Adipocyte (in vitro differentiated cells): ENCODE data around the gene RIPOR3.
"Not testable (repeated sequence)": the region's sequence is repeated elsewhere in the genome, so short reads cannot be mapped to it uniquely, and the experiment has no call there.

ENCODE experiments used
- DNase-seq: peaks from one replicate; pipeline ENCODE4 v3.0.0-alpha.2; 2015; ENCODE audit warnings: low read depth
- H3K27me3 ChIP-seq: replicated peaks from 2 replicates; pipeline ENCODE4 v1.7.0; 2013; ENCODE audit warnings: mild to moderate bottlenecking, low read length, moderate library complexity; ENCODE audit not compliant: control insufficient read depth, insufficient read depth
- H3K36me3 ChIP-seq: 2 replicates; pipeline ENCODE4 v1.7.0; 2013; ENCODE audit warnings: low read length, mild to moderate bottlenecking, moderate library complexity; ENCODE audit not compliant: control insufficient read depth, insufficient read depth, severe bottlenecking
- H3K4me1 ChIP-seq: 2 replicates; pipeline ENCODE4 v1.7.0; 2013; ENCODE audit warnings: mild to moderate bottlenecking, low read length, moderate library complexity; ENCODE audit not compliant: control insufficient read depth, insufficient read depth
- H3K4me3 ChIP-seq: 2 replicates; pipeline ENCODE4 v1.7.0; 2013; ENCODE audit warnings: mild to moderate bottlenecking, low read length, moderate library complexity
- H3K9ac ChIP-seq: 2 replicates; pipeline ENCODE4 v1.7.0; 2013; ENCODE audit warnings: mild to moderate bottlenecking, low read length, moderate library complexity
- H3K9me3 ChIP-seq: 2 replicates; pipeline ENCODE4 v1.7.0; 2013; ENCODE audit warnings: mild to moderate bottlenecking, low read length, moderate library complexity; ENCODE audit not compliant: control insufficient read depth

RIPOR3 gene

DNA sequence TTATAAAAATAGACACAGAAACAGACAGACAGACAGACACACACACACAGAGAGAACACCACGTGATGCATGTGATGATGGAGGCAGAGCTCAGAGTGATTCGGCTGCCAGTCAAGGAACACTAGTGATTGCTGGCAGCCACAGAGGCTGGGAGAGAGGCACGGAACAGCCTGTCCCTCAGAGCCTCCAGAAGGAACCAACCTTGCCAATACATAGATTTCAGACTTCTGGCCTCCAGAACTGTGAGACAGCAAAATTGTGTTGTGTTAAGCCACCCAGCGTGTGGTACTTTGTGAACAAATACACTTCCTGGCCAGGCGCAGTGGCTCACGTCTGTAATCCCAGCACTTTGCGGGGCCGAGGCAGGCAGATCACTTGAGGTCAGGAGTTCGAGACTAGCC is 30.5 kb upstream of the RIPOR3 start:
- Histone ChIP-seq H3K4me3 (no peak overlapping the region), H3K4me1 (peaks cover 51% of the 10 kb centered on the region), H3K9ac (peak overlapping the region; percentile 64), H3K9me3 (no peaks in the 10 kb centered on the region), H3K27me3 (no peaks in the 10 kb centered on the region), H3K36me3 (no peaks in the 10 kb centered on the region)
- DNase-seq: no peak

DNA sequence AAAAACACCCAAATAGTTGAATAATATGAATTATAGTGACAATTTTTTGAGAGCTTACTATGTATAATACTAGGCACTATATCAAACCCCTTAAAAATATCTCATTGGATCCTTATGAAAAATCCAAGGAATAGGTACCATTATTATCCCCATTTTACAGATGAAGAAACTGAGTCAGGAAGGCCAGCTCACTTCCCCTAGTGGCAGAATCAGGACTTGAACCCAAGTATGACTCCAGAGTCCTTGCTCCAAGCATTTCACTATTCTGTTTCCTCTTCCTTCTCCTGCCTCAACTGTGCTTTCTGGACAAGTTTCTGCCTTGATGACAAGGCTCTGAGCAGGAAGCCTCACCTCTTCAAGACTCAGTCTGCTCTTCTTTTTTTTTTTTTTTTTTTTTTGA is 29.2 kb upstream of the RIPOR3 start:
- H3K27me3 ChIP-seq: no peaks in the 10 kb centered on the region
- no peak for DNase-seq

DNA sequence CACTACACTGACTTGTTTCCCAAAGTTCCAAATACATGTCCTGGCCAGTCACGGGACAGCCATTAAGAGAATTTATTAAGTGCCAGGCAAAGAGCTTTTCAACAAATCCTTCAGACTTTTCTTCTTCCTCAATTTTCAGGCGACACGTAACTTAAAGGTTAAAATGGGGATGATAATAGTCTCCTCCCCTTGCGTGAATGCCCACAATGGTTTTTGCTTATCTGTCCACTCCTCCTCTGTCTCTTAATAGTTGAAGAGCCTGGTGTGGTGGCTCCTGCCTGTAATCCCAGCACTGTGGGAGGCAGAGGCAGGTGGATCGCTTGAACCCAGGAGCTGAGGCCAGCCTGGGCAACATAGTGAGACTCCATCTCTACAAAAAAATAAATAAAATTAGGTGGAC is 28.7 kb upstream of the RIPOR3 start:
- DNase-seq: no peak
- Histone ChIP-seq H3K4me1 (peaks cover 37% of the 10 kb centered on the region), H3K4me3 (no peak overlapping the region), H3K27me3 (no peaks in the 10 kb centered on the region), H3K9ac (no peak overlapping the region), H3K36me3 (no peaks in the 10 kb centered on the region), H3K9me3 (no peaks in the 10 kb centered on the region)

More for the DNA sequence above, 29.2 kb upstream of the RIPOR3 start:
- H3K36me3 ChIP-seq: no peaks in the 10 kb centered on the region
- H3K9me3 ChIP-seq: no peaks in the 10 kb centered on the region
- H3K4me1 ChIP-seq: peaks cover 43% of the 10 kb centered on the region
- no peak overlapping the region for H3K9ac ChIP-seq
- no peak overlapping the region for H3K4me3 ChIP-seq

GRCh38 chr20:50719328-50719727 is 28.0 kb upstream of the RIPOR3 start:
- no peaks in the 10 kb centered on the region for H3K27me3 ChIP-seq
- no peak for DNase-seq
- H3K4me1 ChIP-seq: peaks cover 30% of the 10 kb centered on the region
- H3K9me3 ChIP-seq: no peaks in the 10 kb centered on the region
- H3K4me3 ChIP-seq: no peak overlapping the region
- H3K9ac ChIP-seq: no peak overlapping the region
- H3K36me3 ChIP-seq: no peaks in the 10 kb centered on the region

- no peaks in the 10 kb centered on the region for H3K36me3 ChIP-seq
- peak; percentile 49 for DNase-seq
- H3K9ac ChIP-seq: no peak overlapping the region
- no peaks in the 10 kb centered on the region for H3K9me3 ChIP-seq
- H3K4me3 ChIP-seq: no peak overlapping the region
- peaks cover 34% of the 10 kb centered on the region for H3K4me1 ChIP-seq
- H3K27me3 ChIP-seq: no peaks in the 10 kb centered on the region
Measured at GRCh38 chr20:50717974-50718761, 26.8 kb upstream of the RIPOR3 start.

DNA sequence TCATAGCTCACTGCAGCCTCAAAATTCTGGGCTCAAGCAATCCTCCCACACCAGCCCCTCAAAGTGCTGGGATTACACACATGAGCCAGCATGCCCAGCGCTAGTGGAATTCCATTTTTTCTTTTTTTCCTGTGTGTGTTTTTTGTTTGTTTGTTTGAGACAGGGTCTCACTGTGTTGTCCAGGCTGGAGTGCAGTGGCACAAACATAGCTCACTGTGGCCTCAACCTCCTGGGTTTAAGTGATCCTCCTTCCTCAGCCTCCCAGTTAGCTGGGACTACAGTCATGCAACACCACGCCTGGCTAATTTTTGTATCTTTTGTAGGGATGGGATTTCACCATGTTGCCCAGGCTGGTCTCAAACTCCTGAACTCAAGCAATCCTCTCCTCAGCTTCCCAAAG is 26.0 kb upstream of the RIPOR3 start:
- Histone ChIP-seq H3K9ac (no peak overlapping the region), H3K9me3 (no peaks in the 10 kb centered on the region), H3K36me3 (no peaks in the 10 kb centered on the region), H3K4me1 (peaks cover 29% of the 10 kb centered on the region), H3K4me3 (no peak overlapping the region), H3K27me3 (no peaks in the 10 kb centered on the region)
- DNase-seq: no peak

GRCh38 chr20:50716518-50716917 is 25.2 kb upstream of the RIPOR3 start:
- H3K36me3 ChIP-seq: no peaks in the 10 kb centered on the region
- H3K9me3 ChIP-seq: no peaks in the 10 kb centered on the region
- no peak overlapping the region for H3K9ac ChIP-seq
- no peak for DNase-seq
- no peak overlapping the region for H3K4me3 ChIP-seq
- no peaks in the 10 kb centered on the region for H3K27me3 ChIP-seq
- H3K4me1 ChIP-seq: peaks cover 24% of the 10 kb centered on the region

DNA sequence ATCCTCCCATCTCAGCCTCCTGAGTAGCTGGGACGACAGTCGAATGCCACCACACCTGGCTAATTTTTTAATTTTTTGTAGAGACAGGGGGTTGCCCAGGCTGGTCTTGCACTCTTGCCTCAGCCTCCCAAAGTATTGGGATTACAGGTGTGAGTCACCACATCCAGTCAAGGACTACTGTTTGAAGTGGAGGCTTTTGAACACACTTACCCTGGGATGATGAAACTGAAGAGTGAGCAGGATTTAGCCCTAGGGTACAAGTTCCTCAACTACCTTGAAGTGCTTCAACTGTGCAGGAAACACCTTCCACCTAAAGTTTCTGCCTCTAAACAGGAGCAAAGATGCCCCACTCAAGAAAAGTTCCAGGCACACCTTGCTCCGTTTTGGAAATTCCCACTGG is 24.4 kb upstream of the RIPOR3 start:
- no peak for DNase-seq
- H3K9me3 ChIP-seq: no peaks in the 10 kb centered on the region
- H3K4me1 ChIP-seq: peaks cover 25% of the 10 kb centered on the region
- H3K9ac ChIP-seq: no peak overlapping the region
- no peaks in the 10 kb centered on the region for H3K27me3 ChIP-seq
- H3K36me3 ChIP-seq: no peaks in the 10 kb centered on the region
- no peak overlapping the region for H3K4me3 ChIP-seq

DNA sequence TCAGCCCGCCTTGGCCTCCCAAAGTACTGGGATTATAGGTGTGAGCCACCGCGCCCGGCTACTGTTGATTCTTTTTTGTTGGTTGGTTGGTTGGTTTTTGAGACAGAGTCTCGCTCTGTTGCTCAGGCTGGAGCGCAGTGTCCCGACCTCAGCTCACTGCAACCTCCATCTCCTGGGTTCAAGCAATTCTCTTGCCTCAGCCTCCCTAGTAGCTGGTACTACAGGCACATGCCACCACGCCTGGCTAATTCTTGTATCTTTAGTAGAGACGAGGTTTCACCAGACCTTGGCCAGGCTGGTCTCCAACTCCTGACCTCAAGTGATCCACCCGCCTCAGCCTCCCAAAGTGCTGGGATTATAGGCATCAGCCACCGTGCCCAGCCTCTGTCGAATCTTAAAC is 23.1 kb upstream of the RIPOR3 start:
- H3K36me3 ChIP-seq, DNase-seq, H3K27me3 ChIP-seq, H3K4me3 ChIP-seq, H3K9ac ChIP-seq, H3K9me3 ChIP-seq: not testable (repeated sequence)
- peaks cover 31% of the 10 kb centered on the region for H3K4me1 ChIP-seq

DNA sequence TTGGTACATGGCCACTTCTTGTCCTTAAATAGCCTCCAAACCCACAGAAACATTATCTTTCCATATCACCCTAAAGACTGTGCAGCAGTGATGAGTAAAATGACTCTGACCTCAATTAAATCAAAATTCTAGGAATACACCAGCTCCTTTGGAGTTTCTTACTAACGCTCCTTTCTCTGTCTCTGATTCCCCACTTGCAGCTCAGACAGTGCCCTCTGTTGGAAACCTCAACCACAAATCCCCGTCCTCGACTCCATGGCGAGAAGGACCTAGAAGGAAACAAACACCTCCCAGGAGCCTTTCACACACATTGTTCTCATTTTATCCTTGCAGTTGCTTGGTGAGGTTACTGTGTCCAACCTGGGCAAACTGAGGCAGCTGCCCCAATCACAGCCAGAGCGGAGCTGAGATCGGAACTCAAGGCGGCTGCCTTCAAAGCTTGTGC is 22.3 kb upstream of the RIPOR3 start:
- H3K9me3 ChIP-seq: no peaks in the 10 kb centered on the region
- peak; percentile 67 for DNase-seq
- no peak overlapping the region for H3K4me3 ChIP-seq
- H3K27me3 ChIP-seq: no peaks in the 10 kb centered on the region
- H3K9ac ChIP-seq: no peak overlapping the region
- no peaks in the 10 kb centered on the region for H3K36me3 ChIP-seq
- peaks cover 30% of the 10 kb centered on the region for H3K4me1 ChIP-seq

DNA sequence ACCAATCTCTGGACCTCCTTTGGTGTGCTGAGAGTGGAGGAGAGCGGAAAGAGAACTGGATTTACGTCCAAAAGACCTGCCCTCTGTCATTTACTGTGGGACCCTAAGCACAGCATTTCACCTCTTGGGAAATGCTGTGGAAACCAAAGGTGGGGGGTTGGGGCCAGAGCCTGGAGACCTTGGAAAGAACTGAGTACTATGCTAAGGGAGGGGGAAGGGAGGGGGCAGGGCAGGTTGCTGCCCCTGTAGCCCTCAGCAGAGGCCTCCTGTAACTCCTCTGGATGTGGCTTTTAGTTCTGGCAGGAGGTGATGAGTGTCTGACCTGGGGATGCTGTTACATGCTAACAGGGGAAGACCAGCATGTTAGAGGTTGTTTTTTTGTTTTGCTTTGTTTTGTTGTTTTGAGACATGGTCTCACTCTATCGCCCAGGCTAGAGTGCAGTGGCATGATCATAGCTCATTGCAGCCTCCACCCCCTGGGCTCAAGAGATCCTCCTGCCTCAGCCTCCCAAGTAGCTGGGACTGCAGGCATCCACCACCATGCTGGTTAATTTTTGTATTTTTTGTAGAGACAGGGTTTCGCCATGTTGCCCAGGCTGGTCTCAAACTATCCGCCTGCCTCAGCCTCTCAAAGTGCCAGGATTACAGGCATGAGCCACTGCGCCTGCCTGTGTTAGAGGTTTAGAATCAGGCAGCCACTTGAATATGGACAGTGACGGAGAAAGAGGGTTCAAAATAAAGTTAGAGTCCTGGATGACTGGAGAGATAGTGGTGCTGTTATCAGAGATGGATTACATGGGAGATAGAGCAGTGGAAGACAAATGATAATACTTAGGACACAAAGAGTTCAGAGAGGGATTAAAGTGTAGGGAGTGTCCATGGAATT is 21.7 kb upstream of the RIPOR3 start:
- Histone ChIP-seq H3K4me1 (peaks cover 23% of the 10 kb centered on the region), H3K36me3 (no peaks in the 10 kb centered on the region), H3K4me3 (no peak overlapping the region), H3K9me3 (no peaks in the 10 kb centered on the region), H3K9ac (no peak overlapping the region), H3K27me3 (no peaks in the 10 kb centered on the region)
- DNase-seq: no peak
